ENCODE measurements around the gene COL27A1. TPM values are rescaled to one million over a fixed set of nuclear protein-coding genes. Genes with fewer than 3 reads are reported as not detected.

Gene COL27A1
- total and polyA plus RNA-seq, 2 donors (not counting 1 experiment from before 2014, with no cell fraction given), result 0.16 to 0.27 TPM

DNA sequence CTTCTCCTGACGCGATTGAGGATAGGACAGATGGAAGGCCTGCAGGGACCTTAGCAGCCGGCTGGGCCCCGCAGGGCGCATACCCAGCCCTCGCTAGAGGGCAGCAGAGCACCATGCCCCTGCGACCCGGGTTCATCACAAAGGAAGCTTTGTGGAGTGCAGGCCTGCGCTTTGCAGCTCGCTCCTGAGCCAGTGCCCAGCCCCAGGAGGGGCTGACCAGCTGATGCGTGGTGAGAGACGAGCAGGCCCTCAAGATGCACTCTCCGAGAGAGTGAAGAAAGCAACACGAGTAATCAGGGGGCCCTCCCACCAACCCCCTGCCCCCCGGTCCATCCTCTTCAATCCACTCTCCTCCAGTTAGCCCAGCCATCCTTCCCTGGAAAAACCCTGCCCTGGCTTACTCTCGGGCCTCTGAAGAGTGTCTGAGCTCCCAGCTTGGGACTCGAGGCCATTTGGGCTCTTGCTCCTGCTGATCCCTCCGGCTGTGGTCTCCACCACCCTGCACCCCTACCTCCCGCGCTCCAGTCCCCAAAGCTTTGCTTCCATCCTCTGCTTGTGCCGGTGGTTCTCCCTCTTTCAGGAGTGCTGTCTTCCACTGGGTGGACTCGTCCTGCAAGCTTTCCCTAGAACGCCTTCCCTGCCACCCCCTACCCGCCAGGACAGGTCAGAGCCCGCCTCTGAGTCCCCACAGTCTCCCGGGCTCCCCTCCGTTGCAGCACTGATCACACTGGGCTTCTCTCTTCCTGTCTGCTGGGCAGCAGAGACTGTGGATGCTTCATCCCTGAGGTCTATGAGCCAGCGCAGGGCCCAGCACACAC lies 47.1 kb upstream of the COL27A1 start:
- Mint-ChIP-seq H3K27ac (no peak overlapping the region), H3K9me3 (ENCODE audit: insufficient read depth) (no peaks in the 10 kb centered on the region), H3K4me3 (no peak overlapping the region), H3K27me3 (peaks cover 28% of the 10 kb centered on the region), H3K4me1 (no peaks in the 10 kb centered on the region)
- Histone ChIP-seq H3K4me2 (replicated peaks; ENCODE audit: low read depth, low read length, poor library complexity, severe bottlenecking) (no peak overlapping the region), H3K9ac (ENCODE audit: low read length) (no peak overlapping the region), H3K79me2 (ENCODE audit: control insufficient read depth, insufficient read depth, low read length) (no peaks in the 10 kb centered on the region), H3K27me3 (replicated peaks in 1 of 4; ENCODE audit: control extremely low read depth in 1 of 4, control insufficient read depth in 3 of 4, insufficient read depth in 4 of 4, low read length in 3 of 4) (peaks cover 0 to 3% (median 0%) of the 10 kb centered on the region in 4 experiments), H3K4me1 (ENCODE audit: control insufficient read depth in 2 of 2, insufficient read depth in 2 of 2, low read length in 2 of 2) (no peaks in the 10 kb centered on the region), H2AFZ (ENCODE audit: insufficient read depth, low read depth, low read length, poor library complexity, severe bottlenecking) (peak overlapping the region; percentile 27), H3K4me3 (ENCODE audit: control extremely low read depth in 1 of 5, extremely low read depth in 1 of 5, insufficient read depth in 1 of 5, low read depth in 2 of 5, low read length in 4 of 5) (no peak overlapping the region), H3K9me3 (ENCODE audit: control extremely low read depth in 1 of 3, control insufficient read depth in 2 of 3, insufficient read depth in 1 of 3, low read length in 2 of 3) (no peaks in the 10 kb centered on the region), H3K36me3 (replicated peaks in 1 of 2; ENCODE audit: control extremely low read depth in 1 of 2, control insufficient read depth in 1 of 2, extremely low read depth in 1 of 2, insufficient read depth in 2 of 2, low read length in 1 of 2) (no peaks in the 10 kb centered on the region), H3K27ac (ENCODE audit: low read length in 2 of 2) (no peak overlapping the region), H4K20me1 (ENCODE audit: control insufficient read depth, insufficient read depth, low read length, poor library complexity, severe bottlenecking) (no peaks in the 10 kb centered on the region)
- WGBS (ENCODE audit: insufficient coverage), result 46% methylated on average over 27 of the region's 28 CpGs
- peak; percentile 31 for ATAC-seq (ENCODE audit: low read depth)
- TF ChIP-seq EZH2 (IDR thresholded peaks at IDR 0.05; ENCODE audit: borderline replicate concordance, insufficient read depth, low read depth, low read length, poor library complexity, severe bottlenecking), result no peak
- TF ChIP-seq, protein P1, sequence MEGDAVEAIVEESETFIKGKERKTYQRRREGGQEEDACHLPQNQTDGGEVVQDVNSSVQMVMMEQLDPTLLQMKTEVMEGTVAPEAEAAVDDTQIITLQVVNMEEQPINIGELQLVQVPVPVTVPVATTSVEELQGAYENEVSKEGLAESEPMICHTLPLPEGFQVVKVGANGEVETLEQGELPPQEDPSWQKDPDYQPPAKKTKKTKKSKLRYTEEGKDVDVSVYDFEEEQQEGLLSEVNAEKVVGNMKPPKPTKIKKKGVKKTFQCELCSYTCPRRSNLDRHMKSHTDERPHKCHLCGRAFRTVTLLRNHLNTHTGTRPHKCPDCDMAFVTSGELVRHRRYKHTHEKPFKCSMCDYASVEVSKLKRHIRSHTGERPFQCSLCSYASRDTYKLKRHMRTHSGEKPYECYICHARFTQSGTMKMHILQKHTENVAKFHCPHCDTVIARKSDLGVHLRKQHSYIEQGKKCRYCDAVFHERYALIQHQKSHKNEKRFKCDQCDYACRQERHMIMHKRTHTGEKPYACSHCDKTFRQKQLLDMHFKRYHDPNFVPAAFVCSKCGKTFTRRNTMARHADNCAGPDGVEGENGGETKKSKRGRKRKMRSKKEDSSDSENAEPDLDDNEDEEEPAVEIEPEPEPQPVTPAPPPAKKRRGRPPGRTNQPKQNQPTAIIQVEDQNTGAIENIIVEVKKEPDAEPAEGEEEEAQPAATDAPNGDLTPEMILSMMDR (IDR thresholded peaks at IDR 0.05), result peak; percentile 60
- DNase-seq, result peak; percentile 49
- ChIA-PET CTCF (interaction anchor here (0.6 to 2.7 kb wide), 14 partner anchors 8 to 1628 kb away, joined by 3 to 16 read pairs (median 4); partner anchors contain the start of gene KIF12), POLR2A (no interaction called here)
- intact Hi-C loops (cut with micrococcal nuclease), result no loop called here

DNA sequence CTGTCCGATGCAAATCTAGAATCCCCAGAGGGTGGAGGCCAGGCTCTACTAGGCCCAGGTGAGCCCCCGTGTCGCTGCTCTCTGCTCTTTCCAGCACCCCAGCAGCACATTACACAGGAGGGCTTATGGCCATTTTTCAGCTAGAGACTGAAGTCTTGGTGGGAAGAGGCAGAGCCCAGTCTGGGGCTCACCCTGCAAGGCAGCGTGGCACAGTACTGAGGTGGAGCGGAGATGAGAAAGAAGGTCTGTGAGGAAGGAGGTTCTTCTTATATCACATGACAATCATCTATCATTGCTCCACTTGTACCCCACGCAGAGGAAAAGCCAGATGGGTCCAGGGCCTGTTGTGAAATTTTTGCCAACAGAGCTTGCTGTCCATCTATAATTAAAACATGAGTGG lies 46.2 kb upstream of the COL27A1 start:
- H4K20me1 ChIP-seq (ENCODE audit: control insufficient read depth, insufficient read depth, low read length, poor library complexity, severe bottlenecking), result no peaks in the 10 kb centered on the region
- H3K36me3 ChIP-seq (replicated peaks in 1 of 2; ENCODE audit: control extremely low read depth in 1 of 2, control insufficient read depth in 1 of 2, extremely low read depth in 1 of 2, insufficient read depth in 2 of 2, low read length in 1 of 2), result no peaks in the 10 kb centered on the region
- DNase-seq, result no peak
- H3K27ac Mint-ChIP-seq, result no peak overlapping the region
- no peaks in the 10 kb centered on the region for H3K9me3 ChIP-seq (ENCODE audit: control extremely low read depth in 1 of 3, control insufficient read depth in 2 of 3, insufficient read depth in 1 of 3, low read length in 2 of 3)
- H3K4me1 Mint-ChIP-seq, result no peaks in the 10 kb centered on the region
- no peaks in the 10 kb centered on the region for H3K4me1 ChIP-seq (ENCODE audit: control insufficient read depth in 2 of 2, insufficient read depth in 2 of 2, low read length in 2 of 2)
- no peak overlapping the region for H3K27ac ChIP-seq (ENCODE audit: low read length in 2 of 2)
- H3K4me2 ChIP-seq (replicated peaks; ENCODE audit: low read depth, low read length, poor library complexity, severe bottlenecking), result no peak overlapping the region
- no peak for TF ChIP-seq EZH2 (IDR thresholded peaks at IDR 0.05; ENCODE audit: borderline replicate concordance, insufficient read depth, low read depth, low read length, poor library complexity, severe bottlenecking)
- TF ChIP-seq, protein P1 (IDR thresholded peaks at IDR 0.05), result no peak
- H3K27me3 Mint-ChIP-seq, result peaks cover 35% of the 10 kb centered on the region
- no peak overlapping the region for H2AFZ ChIP-seq (ENCODE audit: insufficient read depth, low read depth, low read length, poor library complexity, severe bottlenecking)
- H3K4me3 ChIP-seq (ENCODE audit: control extremely low read depth in 1 of 5, extremely low read depth in 1 of 5, insufficient read depth in 1 of 5, low read depth in 2 of 5, low read length in 4 of 5), result no peak overlapping the region
- 64% methylated on average over 3 of the region's 6 CpGs for WGBS (ENCODE audit: insufficient coverage)
- ChIA-PET POLR2A (no interaction called here), CTCF (interaction anchor here (1.0 to 2.7 kb wide), 6 partner anchors 9 to 186 kb away, joined by 4 to 16 read pairs (median 6); partner anchors contain the start of gene KIF12)
- intact Hi-C loops (cut with micrococcal nuclease), result no loop called here
- no peaks in the 10 kb centered on the region for H3K9me3 Mint-ChIP-seq (ENCODE audit: insufficient read depth)
- H3K79me2 ChIP-seq (ENCODE audit: control insufficient read depth, insufficient read depth, low read length), result no peaks in the 10 kb centered on the region
- no peak overlapping the region for H3K9ac ChIP-seq (ENCODE audit: low read length)
- peaks cover 0 to 3% (median 0%) of the 10 kb centered on the region in 4 experiments for H3K27me3 ChIP-seq (replicated peaks in 1 of 4; ENCODE audit: control extremely low read depth in 1 of 4, control insufficient read depth in 3 of 4, insufficient read depth in 4 of 4, low read length in 3 of 4)
- no peak for ATAC-seq (ENCODE audit: low read depth)
- no peak overlapping the region for H3K4me3 Mint-ChIP-seq
